GM12872 (cell line): ENCODE results near the gene TSPAN18.

ENCODE experiments used
- TF ChIP-seq, protein P1 (sequence below): IDR thresholded peaks from 3 replicates; pipeline ENCODE4 v1.5.1; 2011; ENCODE audit warnings: low read depth, mild to moderate bottlenecking, low read length, moderate library complexity; ENCODE audit not compliant: insufficient read depth

Gene TSPAN18

DNA sequence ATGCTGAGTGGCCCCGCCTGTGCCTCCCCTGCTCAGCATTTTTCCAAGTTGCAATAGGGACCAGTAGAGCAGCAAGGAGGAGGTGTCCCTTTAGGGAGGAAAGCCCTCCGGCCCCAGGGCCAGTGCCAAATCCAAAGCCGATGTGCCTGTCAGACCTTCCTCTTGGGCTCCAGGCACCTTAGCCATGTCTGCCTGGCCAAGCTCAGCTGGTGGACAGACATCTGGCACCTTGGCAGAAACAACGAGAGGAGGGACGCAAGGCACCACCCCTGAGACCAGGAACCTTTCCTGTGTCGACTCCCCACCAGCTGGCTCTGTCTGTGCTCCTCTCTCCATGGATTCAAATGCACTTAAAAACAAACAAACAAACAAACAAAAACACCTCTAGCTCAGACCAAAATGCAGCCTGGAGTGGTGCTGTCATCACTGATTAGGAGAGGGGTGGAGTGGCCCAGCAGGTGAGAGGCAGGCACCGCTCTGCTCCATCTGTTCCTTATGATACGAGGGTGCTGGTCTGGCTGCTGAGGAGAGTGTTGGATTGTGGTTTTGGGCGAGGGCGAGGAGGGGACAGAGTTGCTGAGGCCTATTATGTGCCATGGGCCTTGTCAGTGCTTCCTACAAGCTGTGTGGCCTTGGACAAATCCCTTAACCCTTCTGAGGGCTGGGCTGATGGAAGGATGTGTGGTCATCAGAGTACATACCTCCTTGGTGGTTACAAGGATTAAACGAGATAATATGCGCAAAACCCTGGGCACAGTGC is 177.7 kb downstream of the TSPAN18 start:
- TF ChIP-seq, protein P1, sequence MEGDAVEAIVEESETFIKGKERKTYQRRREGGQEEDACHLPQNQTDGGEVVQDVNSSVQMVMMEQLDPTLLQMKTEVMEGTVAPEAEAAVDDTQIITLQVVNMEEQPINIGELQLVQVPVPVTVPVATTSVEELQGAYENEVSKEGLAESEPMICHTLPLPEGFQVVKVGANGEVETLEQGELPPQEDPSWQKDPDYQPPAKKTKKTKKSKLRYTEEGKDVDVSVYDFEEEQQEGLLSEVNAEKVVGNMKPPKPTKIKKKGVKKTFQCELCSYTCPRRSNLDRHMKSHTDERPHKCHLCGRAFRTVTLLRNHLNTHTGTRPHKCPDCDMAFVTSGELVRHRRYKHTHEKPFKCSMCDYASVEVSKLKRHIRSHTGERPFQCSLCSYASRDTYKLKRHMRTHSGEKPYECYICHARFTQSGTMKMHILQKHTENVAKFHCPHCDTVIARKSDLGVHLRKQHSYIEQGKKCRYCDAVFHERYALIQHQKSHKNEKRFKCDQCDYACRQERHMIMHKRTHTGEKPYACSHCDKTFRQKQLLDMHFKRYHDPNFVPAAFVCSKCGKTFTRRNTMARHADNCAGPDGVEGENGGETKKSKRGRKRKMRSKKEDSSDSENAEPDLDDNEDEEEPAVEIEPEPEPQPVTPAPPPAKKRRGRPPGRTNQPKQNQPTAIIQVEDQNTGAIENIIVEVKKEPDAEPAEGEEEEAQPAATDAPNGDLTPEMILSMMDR = no peak

DNA sequence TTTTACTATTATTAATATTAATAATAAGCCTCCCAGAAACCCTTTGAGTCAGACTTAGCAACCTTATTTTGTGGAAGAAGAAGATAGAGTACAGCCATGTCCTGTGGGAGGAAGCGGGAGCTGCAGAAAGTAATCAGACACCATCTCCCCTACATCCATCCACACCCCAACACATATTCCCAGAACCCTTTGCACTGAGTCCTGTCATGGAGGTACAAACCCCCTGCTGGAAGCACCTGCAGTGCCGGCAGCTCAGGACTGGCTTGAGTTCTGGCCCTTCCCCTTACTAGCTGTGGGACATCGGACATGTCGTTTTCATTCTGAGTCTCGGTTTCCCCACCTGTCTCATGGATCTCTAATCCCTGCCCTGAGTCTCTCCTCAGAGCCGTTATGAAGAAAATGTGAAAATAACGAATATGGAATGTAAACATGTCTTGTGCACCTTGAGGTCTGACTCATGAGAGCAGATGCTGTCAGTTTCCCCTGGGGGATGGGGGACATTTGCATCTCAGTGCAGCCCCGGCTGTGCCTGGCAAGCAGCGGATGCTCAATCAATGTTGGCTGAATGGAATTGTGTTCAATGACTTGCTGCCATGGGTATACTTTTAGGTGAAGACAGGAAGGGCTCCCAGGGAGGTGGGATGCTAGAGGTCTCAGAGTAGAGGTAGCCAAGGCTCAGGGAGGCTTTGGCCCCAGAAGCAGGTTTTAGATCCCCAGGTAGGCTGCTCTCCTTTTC is 178.5 kb downstream of the TSPAN18 start:
- TF ChIP-seq, protein P1 = no peak

DNA sequence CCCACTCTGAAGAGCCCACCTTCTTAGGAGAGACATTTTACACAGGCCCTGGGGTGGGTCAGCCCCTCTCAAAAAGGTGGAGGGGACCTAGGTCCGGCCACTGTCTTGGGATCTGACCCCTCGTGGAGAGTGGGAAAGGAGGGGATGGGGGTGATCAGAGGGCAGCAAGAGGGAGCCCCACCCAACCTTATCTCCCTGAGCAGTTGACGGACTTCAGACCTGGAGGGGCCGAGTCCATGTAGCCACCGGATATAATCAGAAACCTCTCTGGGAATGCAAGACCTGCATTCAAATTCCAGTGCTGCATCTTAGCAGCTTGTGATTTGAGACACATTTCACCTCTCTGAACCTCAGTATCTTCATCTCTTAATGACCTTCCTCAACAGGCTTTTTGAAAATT is 179.9 kb downstream of the TSPAN18 start:
- TF ChIP-seq, protein P1 = no peak

DNA sequence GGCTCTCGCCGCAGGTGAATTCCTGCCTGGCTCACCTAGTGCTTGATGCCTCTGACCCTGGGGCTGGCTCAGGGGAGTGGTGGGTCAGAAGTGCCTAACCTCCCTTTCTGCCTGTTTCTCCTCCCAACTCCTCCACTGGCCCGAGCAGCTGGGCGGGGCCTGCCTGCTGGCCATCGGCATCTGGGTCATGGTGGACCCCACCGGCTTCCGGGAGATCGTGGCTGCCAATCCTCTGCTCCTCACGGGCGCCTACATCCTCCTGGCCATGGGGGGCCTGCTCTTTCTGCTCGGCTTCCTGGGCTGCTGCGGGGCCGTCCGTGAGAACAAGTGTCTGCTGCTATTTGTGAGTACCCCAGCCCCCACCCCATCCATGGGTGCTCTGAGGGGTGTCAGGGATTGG is 182.8 kb downstream of the TSPAN18 start:
- TF ChIP-seq, protein P1 = no peak

DNA sequence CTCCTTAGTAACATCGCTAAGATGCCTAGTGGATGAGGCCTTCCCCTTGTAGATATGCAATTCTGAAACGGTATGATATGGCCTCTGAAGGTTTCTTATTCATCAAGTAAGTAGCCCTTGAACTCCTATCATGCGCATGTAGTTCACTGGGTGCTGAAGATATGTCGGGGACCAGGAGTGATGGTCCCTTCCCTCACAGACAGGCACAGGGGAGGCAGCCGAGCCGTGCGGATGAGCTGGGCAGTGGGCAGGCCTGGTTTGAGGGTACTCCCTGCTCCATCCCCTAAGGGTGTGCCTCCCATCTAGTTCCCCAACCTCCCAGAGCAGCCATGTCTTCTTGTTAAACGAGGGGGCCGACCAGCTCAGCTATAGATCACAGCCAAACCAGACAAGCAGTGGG is 183.8 kb downstream of the TSPAN18 start:
- TF ChIP-seq, protein P1 = no peak

DNA sequence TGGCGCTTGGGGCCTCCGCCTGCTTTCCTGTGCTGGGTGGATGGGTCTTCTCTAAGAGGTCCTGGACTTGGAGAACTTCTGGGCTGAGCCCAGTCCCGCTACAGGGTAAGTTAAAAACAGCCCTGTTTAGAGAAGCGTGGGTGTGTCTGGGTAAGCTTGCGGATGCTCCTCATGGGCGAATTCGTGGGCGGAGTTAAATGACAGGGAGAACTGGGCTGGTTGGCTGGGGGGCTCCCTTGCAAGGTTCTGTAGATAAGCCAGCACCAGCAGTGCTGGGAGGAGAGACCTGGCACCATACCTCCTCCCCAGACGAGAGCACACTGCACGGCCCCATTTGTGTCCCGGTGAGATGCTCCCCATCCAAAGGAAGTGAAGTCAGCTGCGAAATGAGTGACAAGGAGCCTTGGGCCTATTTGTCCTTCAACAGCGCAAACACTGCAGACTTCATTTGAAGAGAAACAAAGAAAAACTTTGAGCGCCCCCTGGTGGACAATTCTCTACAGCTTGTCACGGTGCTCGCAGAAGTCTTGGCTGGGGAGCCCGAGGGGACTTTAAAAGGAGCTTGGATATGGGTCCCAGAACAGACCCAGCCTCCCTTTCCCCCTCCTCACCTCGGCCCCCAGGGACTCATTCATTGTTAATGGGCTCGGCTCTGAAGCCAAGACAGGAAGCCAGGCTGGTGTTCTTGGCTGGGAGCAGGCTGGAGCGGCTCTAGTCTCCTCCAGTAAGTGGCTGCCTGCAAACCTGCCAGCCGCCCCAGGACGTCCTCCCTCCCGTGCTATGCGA is 184.5 kb downstream of the TSPAN18 start:
- TF ChIP-seq, protein P1 = peak; percentile 75
